HepG2 (cell line): ENCODE results near the gene S100A4. TPM values are rescaled to one million over a fixed set of nuclear protein-coding genes. Genes with fewer than 3 reads are reported as not detected.

ENCODE experiments used
- ARNTL ChIP-seq: sonication (generic); formaldehyde crosslinking; IDR thresholded peaks from 2 replicates; pipeline ENCODE4 v1.4.0; 2020; ENCODE audit warnings: mild to moderate bottlenecking, missing genetic modification reagents
- ASH2L ChIP-seq: fragments of 300-600, 200-600 bp; sonication (generic); IDR thresholded peaks from 2 replicates; pipeline ENCODE4 v1.7.0; 2017; ENCODE audit warnings: low read depth, mild to moderate bottlenecking, moderate library complexity, mixed read lengths, low read length; ENCODE audit not compliant: insufficient read length
- ATF5 ChIP-seq: sonication (generic); formaldehyde crosslinking; IDR thresholded peaks from 2 replicates; pipeline ENCODE4 v1.4.0; 2020; ENCODE audit warnings: mild to moderate bottlenecking, low read depth, missing genetic modification reagents
- CBFB ChIP-seq: sonication (generic); formaldehyde crosslinking; IDR thresholded peaks from 2 replicates; pipeline ENCODE4 v1.4.0; 2020; ENCODE audit warnings: missing genetic modification reagents
- NBN ChIP-seq: fragments of 450-650 bp; conservative IDR thresholded peaks from 2 replicates; pipeline ENCODE4 v1.6.1; 2017
- NFYB ChIP-seq: sonication (generic); formaldehyde crosslinking; IDR thresholded peaks from 2 replicates; pipeline ENCODE4 v1.4.0; 2020; ENCODE audit warnings: missing genetic modification reagents
- NPAS2 ChIP-seq: sonication (generic); formaldehyde crosslinking; IDR thresholded peaks from 2 replicates; pipeline ENCODE4 v1.8.0; 2022; ENCODE audit warnings: mild to moderate bottlenecking, missing genetic modification reagents, borderline replicate concordance
- RBAK ChIP-seq: sonication (generic); formaldehyde crosslinking; IDR thresholded peaks from 2 replicates; pipeline ENCODE4 v1.5.1; 2020; ENCODE audit warnings: mild to moderate bottlenecking, missing genetic modification reagents
- RBM22 ChIP-seq: fragments of 200-400 bp; formaldehyde crosslinking; optimal IDR thresholded peaks from 2 replicates; pipeline ENCODE3; 2017; ENCODE audit warnings: mild to moderate bottlenecking, low read length, moderate library complexity
- REST ChIP-seq, 2 experiments: IDR thresholded peaks; 2 replicates each; pipeline ENCODE4 v1.6.1; 2011 to 2012; ENCODE audit warnings: low read length in 2 of 2, borderline replicate concordance in 1 of 2, low read depth in 1 of 2, mild to moderate bottlenecking in 1 of 2, moderate library complexity in 1 of 2
- REXO4 ChIP-seq: sonication (generic); formaldehyde crosslinking; IDR thresholded peaks from 2 replicates; pipeline ENCODE4 v1.8.0; 2022; ENCODE audit warnings: missing genetic modification reagents, mild to moderate bottlenecking, borderline replicate concordance
- SAP130 ChIP-seq: IDR thresholded peaks from 2 replicates; pipeline ENCODE4 v1.6.1; 2016; ENCODE audit warnings: low read depth
- SATB2 ChIP-seq: sonication (generic); formaldehyde crosslinking; IDR thresholded peaks from 2 replicates; pipeline ENCODE4 v1.5.0; 2020; ENCODE audit warnings: missing genetic modification reagents
- SMAD9 ChIP-seq: sonication (generic); formaldehyde crosslinking; IDR thresholded peaks from 2 replicates; pipeline ENCODE4 v1.5.1; 2020; ENCODE audit warnings: mild to moderate bottlenecking, missing genetic modification reagents
- SOX6 ChIP-seq, 2 experiments: fragments of 450-650 bp in 1 of 2; sonication (generic) in 1 of 2; formaldehyde crosslinking in 1 of 2; IDR thresholded peaks; 2 replicates each; pipeline versions ENCODE4 v1.4.0 to v1.6.1; 2017 to 2020; ENCODE audit warnings: antibody characterized with exemption in 1 of 2, mild to moderate bottlenecking in 1 of 2, missing genetic modification reagents in 1 of 2
- ZBTB20 ChIP-seq: sonication (generic); formaldehyde crosslinking; IDR thresholded peaks from 2 replicates; pipeline ENCODE4 v1.8.1; 2023; ENCODE audit warnings: missing genetic modification reagents, low read depth, mild to moderate bottlenecking, borderline replicate concordance
- ZMAT3 ChIP-seq: sonication (generic); formaldehyde crosslinking; conservative IDR thresholded peaks from 2 replicates; pipeline ENCODE4 v1.7.0; 2021; ENCODE audit warnings: missing genetic modification reagents
- ZNF549 ChIP-seq: sonication (generic); formaldehyde crosslinking; IDR thresholded peaks from 2 replicates; pipeline ENCODE4 v1.5.0; 2020; ENCODE audit warnings: missing genetic modification reagents
- ZNF83 ChIP-seq: sonication (generic); formaldehyde crosslinking; IDR thresholded peaks from 2 replicates; pipeline ENCODE4 v1.4.0; 2020; ENCODE audit warnings: missing genetic modification reagents, mild to moderate bottlenecking, borderline replicate concordance
- ZNF850 ChIP-seq: sonication (generic); formaldehyde crosslinking; conservative IDR thresholded peaks from 2 replicates; pipeline ENCODE4 v1.9.0; 2021; ENCODE audit warnings: mild to moderate bottlenecking, missing genetic modification reagents
- ZSCAN20 ChIP-seq: sonication (generic); formaldehyde crosslinking; IDR thresholded peaks from 2 replicates; pipeline ENCODE4 v1.4.0; 2020; ENCODE audit warnings: missing genetic modification reagents, mild to moderate bottlenecking, borderline replicate concordance
- polyA plus RNA-seq, 8 experiments: library from polyadenylated mRNA; depleted of rRNA in 3 of 8; stranded (reverse) in 7 of 8; unstranded in 1 of 8; fragments of >200 nt; fragmentation: Illumina TruSeq in 4 of 8; extraction: Trizol in 4 of 8; gene quantifications; 2 replicates each; pipeline versions ENCODE4 v1.2.1 to v1.2.3, GENCODE V29; 2011 to 2016; ENCODE audit warnings: low read depth in 4 of 8, missing spikeins in 1 of 8, mixed read lengths in 1 of 8; ENCODE audit not compliant: insufficient read depth in 1 of 8
- total RNA-seq, 5 experiments: library from RNA; depleted of rRNA; stranded (reverse); fragments of >200 nt; fragmentation: Illumina TruSeq; extraction: Trizol; gene quantifications; 2 replicates each; pipeline ENCODE4 v1.2.3, GENCODE V29; 2016; ENCODE audit warnings: low read depth in 1 of 5
- TF ChIP-seq, protein P1 (sequence below): sonication (generic); formaldehyde crosslinking; IDR thresholded peaks from 2 replicates; pipeline ENCODE4 v1.4.0; 2020; ENCODE audit warnings: mild to moderate bottlenecking, missing genetic modification reagents
- TF ChIP-seq, protein P2 (sequence below), 2 experiments: sonication (generic) in 1 of 2; formaldehyde crosslinking in 1 of 2; IDR thresholded peaks; 2 replicates each; pipeline versions ENCODE4 v1.4.0 to v1.6.1; 2018 to 2020; ENCODE audit warnings: missing genetic modification reagents in 2 of 2, borderline replicate concordance in 1 of 2, low read depth in 1 of 2, mild to moderate bottlenecking in 1 of 2, missing biosample characterization in 1 of 2

The S100A4 gene
- total and polyA plus RNA-seq, 2 of the 13 experiments (the other 11 are each of a cell fraction or from before 2014, with no cell fraction given), result 12.9 to 20.2 TPM

GRCh38 chr1:153568367-153569099 lies 22.9 kb upstream of the S100A4 start (continued):
- TF ChIP-seq REST (IDR thresholded peaks at IDR 0.05; ENCODE audit: borderline replicate concordance in 1 of 2, low read depth in 1 of 2, low read length in 2 of 2) (no peak), SOX6 (IDR thresholded peaks at IDR 0.05) (no peak), SOX6 (CRISPR knock-in tag; IDR thresholded peaks at IDR 0.05) (peak; percentile 68), ASH2L (no peak), ATF5 (CRISPR knock-in tag) (no peak), SMAD9 (CRISPR knock-in tag) (no peak), ZMAT3 (no peak), SAP130 (CRISPR knock-in tag) (peak; percentile 73), ZSCAN20 (CRISPR knock-in tag) (no peak), NBN (no peak), RBAK (CRISPR knock-in tag) (no peak), ZNF83 (CRISPR knock-in tag) (no peak), REXO4 (CRISPR knock-in tag) (no peak), ZNF549 (CRISPR knock-in tag) (no peak), NFYB (no peak), NPAS2 (no peak), RBM22 (no peak), CBFB (CRISPR knock-in tag) (no peak), SATB2 (CRISPR knock-in tag) (no peak), ARNTL (CRISPR knock-in tag) (peak; percentile 39; the same call in 1 of the 2 replicates), ZBTB20 (CRISPR knock-in tag) (no peak), ZNF850 (CRISPR knock-in tag) (no peak)
- TF ChIP-seq, protein P1, sequence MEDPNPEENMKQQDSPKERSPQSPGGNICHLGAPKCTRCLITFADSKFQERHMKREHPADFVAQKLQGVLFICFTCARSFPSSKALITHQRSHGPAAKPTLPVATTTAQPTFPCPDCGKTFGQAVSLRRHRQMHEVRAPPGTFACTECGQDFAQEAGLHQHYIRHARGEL (CRISPR knock-in tag), result no peak
- TF ChIP-seq, protein P2, sequence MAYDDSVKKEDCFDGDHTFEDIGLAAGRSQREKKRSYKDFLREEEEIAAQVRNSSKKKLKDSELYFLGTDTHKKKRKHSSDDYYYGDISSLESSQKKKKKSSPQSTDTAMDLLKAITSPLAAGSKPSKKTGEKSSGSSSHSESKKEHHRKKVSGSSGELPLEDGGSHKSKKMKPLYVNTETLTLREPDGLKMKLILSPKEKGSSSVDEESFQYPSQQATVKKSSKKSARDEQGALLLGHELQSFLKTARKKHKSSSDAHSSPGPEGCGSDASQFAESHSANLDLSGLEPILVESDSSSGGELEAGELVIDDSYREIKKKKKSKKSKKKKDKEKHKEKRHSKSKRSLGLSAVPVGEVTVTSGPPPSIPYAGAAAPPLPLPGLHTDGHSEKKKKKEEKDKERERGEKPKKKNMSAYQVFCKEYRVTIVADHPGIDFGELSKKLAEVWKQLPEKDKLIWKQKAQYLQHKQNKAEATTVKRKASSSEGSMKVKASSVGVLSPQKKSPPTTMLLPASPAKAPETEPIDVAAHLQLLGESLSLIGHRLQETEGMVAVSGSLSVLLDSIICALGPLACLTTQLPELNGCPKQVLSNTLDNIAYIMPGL (CRISPR knock-in tag; IDR thresholded peaks at IDR 0.05; ENCODE audit: borderline replicate concordance in 1 of 2, low read depth in 1 of 2), result peak in 1 of 2 experiments; percentile 73
